HFFc6 (cell line): ENCODE data around the gene HNRNPUL1. TPM values are rescaled to one million over a fixed set of nuclear protein-coding genes. Genes with fewer than 3 reads are reported as not detected.
"Not testable (repeated sequence)": the region's sequence is repeated elsewhere in the genome, so short reads cannot be mapped to it uniquely, and the experiment has no call there.

Source experiments
- DNase-seq: peaks from one replicate; pipeline ENCODE4 v3.0.0-alpha.2; 2018
- H3K27ac Mint-ChIP-seq: 2 replicates; pipeline ENCODE4 v1.8.0; 2020; ENCODE audit warnings: mild to moderate bottlenecking, mixed read lengths
- H3K27me3 Mint-ChIP-seq: 2 replicates; pipeline ENCODE4 v1.8.0; 2021; ENCODE audit warnings: mild to moderate bottlenecking, moderate library complexity, mixed read lengths; ENCODE audit not compliant: insufficient read depth
- H3K36me3 Mint-ChIP-seq: 2 replicates; pipeline ENCODE4 v1.8.0; 2021; ENCODE audit warnings: low read depth, mixed read lengths
- H3K4me1 Mint-ChIP-seq: 2 replicates; pipeline ENCODE4 v1.8.0; 2020; ENCODE audit warnings: low read depth, mixed read lengths
- H3K4me3 Mint-ChIP-seq: 2 replicates; pipeline ENCODE4 v1.8.0; 2020; ENCODE audit warnings: mild to moderate bottlenecking, moderate library complexity, mixed read lengths
- H3K9me3 Mint-ChIP-seq: 2 replicates; pipeline ENCODE4 v1.8.0; 2020; ENCODE audit warnings: mild to moderate bottlenecking, mixed read lengths
- CTCF ChIP-seq: fragments of 200-600 bp; sonication (generic); IDR thresholded peaks from 2 replicates; pipeline ENCODE4 v1.5.0; 2021; ENCODE audit warnings: antibody characterized with exemption, mild to moderate bottlenecking
- total RNA-seq, 6 experiments: library from RNA; stranded (reverse); fragmentation: NEBNext Ultra II Directional; extraction: Animal tissue kit (Norgen Biotek cat#: 25700); gene quantifications; 2 replicates in 1 of 6; 3 replicates in 5 of 6; pipeline ENCODE4 v1.2.3, GENCODE V29; 2021

HNRNPUL1 gene
- total RNA-seq, 6 experiments from 2014 or later: 176 to 245 (median 234) TPM

- Mint-ChIP-seq H3K27ac (no peak overlapping the region), H3K4me3 (no peak overlapping the region), H3K36me3 (peaks cover 38% of the 10 kb centered on the region), H3K4me1 (no peaks in the 10 kb centered on the region), H3K27me3 (no peaks in the 10 kb centered on the region), H3K9me3 (no peaks in the 10 kb centered on the region)
- DNase-seq: no peak
- TF ChIP-seq CTCF: no peak
Measured at GRCh38 chr19:41288673-41289530, 24.7 kb downstream of the HNRNPUL1 start.

GRCh38 chr19:41289814-41290213 lies 25.6 kb downstream of the HNRNPUL1 start:
- not testable (repeated sequence) for DNase-seq, H3K9me3 Mint-ChIP-seq, H3K4me3 Mint-ChIP-seq, H3K27ac Mint-ChIP-seq, H3K27me3 Mint-ChIP-seq, H3K4me1 Mint-ChIP-seq
- peaks cover 41% of the 10 kb centered on the region for H3K36me3 Mint-ChIP-seq

GRCh38 chr19:41294393-41294792 lies 30.2 kb downstream of the HNRNPUL1 start:
- DNase-seq: no peak
- Mint-ChIP-seq H3K4me3 (no peak overlapping the region), H3K9me3 (no peaks in the 10 kb centered on the region), H3K27ac (no peak overlapping the region; the same call in 1 of the 2 replicates), H3K4me1 (peaks cover 48% of the 10 kb centered on the region), H3K27me3 (peaks cover 7% of the 10 kb centered on the region), H3K36me3 (peaks cover 63% of the 10 kb centered on the region)
- TF ChIP-seq CTCF: no peak

DNA sequence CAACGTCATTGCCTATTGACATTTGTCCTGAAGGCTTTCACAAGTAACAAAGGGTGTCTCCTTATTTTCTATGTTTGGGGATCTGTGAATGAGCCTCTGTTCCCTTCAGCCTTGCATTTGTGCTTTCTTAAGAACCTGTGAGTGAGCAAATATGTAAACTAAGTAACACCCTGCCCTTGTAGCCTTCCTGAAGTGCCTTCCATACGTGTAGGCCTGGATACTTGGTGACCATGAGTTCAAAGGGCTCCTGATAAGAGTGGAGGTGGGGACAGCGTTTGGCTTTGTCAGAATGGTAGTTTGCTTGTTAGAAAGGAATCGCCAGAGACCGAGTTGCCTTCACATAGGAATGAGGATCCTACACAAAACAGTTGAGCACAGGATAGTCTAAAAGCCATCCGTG lies 31.3 kb downstream of the HNRNPUL1 start:
- DNase-seq: no peak
- peaks cover 7% of the 10 kb centered on the region for H3K27me3 Mint-ChIP-seq
- H3K9me3 Mint-ChIP-seq: no peaks in the 10 kb centered on the region
- H3K36me3 Mint-ChIP-seq: peaks cover 72% of the 10 kb centered on the region
- no peak overlapping the region for H3K4me3 Mint-ChIP-seq
- peaks cover 56% of the 10 kb centered on the region for H3K4me1 Mint-ChIP-seq
- TF ChIP-seq CTCF: no peak
- peak overlapping the region; percentile 98 for H3K27ac Mint-ChIP-seq

- Mint-ChIP-seq H3K27me3 (peaks cover 7% of the 10 kb centered on the region), H3K4me1 (peaks cover 56% of the 10 kb centered on the region), H3K4me3 (no peak overlapping the region), H3K36me3 (peaks cover 70% of the 10 kb centered on the region), H3K9me3 (no peaks in the 10 kb centered on the region), H3K27ac (peak overlapping the region; percentile 98)
- DNase-seq: no peak
- TF ChIP-seq CTCF: no peak
Measured at GRCh38 chr19:41296433-41296871, 32.3 kb downstream of the HNRNPUL1 start.

- Mint-ChIP-seq H3K4me3 (no peak overlapping the region; the same call in 1 of the 2 replicates), H3K27ac (peak overlapping the region; percentile 98), H3K36me3 (peaks cover 70% of the 10 kb centered on the region), H3K9me3 (no peaks in the 10 kb centered on the region), H3K4me1 (peaks cover 56% of the 10 kb centered on the region), H3K27me3 (peaks cover 9% of the 10 kb centered on the region)
- no peak for TF ChIP-seq CTCF
- no peak for DNase-seq
Measured at GRCh38 chr19:41297628-41298347, 33.6 kb downstream of the HNRNPUL1 start.
